KMS-11 (cell line): Measurements from ENCODE around the gene RTN4IP1.

ENCODE experiments used
- H2AFZ ChIP-seq: fragments of 200-600 bp; sonication (generic); 2 replicates; pipeline ENCODE4 v1.6.1; 2016; ENCODE audit warnings: antibody characterized with exemption, mixed run types, low read depth
- H3K27ac ChIP-seq: fragments of 200-600 bp; sonication (generic); 2 replicates; pipeline ENCODE4 v1.6.1; 2016; ENCODE audit warnings: mild to moderate bottlenecking, mixed run types
- H3K27me3 ChIP-seq: fragments of 200-600 bp; sonication (generic); 2 replicates; pipeline ENCODE4 v1.6.1; 2017; ENCODE audit warnings: mild to moderate bottlenecking, low read depth, mixed run types, moderate library complexity; ENCODE audit not compliant: insufficient read depth
- H3K36me3 ChIP-seq: fragments of 200-600 bp; sonication (generic); 2 replicates; pipeline ENCODE4 v1.6.1; 2017; ENCODE audit warnings: mild to moderate bottlenecking, mixed run types; ENCODE audit not compliant: insufficient read depth
- H3K4me1 ChIP-seq: fragments of 200-600 bp; sonication (generic); 2 replicates; pipeline ENCODE4 v1.6.1; 2016; ENCODE audit warnings: mild to moderate bottlenecking, low read depth, mixed run types; ENCODE audit not compliant: poor library complexity, severe bottlenecking
- H3K4me2 ChIP-seq: fragments of 200-600 bp; sonication (generic); 2 replicates; pipeline ENCODE4 v1.7.0; 2016; ENCODE audit warnings: mild to moderate bottlenecking, mixed run types
- H3K4me3 ChIP-seq: fragments of 200-600 bp; sonication (generic); IDR thresholded peaks from 2 replicates; pipeline ENCODE4 v1.6.1; 2017; ENCODE audit warnings: low read depth, low read length, mixed read lengths; ENCODE audit not compliant: insufficient read depth
- H3K79me2 ChIP-seq: fragments of 200-600 bp; sonication (generic); 2 replicates; pipeline ENCODE4 v1.6.1; 2016; ENCODE audit warnings: low read depth, mixed run types; ENCODE audit not compliant: insufficient read depth
- H3K9ac ChIP-seq: fragments of 200-600 bp; sonication (generic); 2 replicates; pipeline ENCODE4 v1.6.1; 2016; ENCODE audit warnings: mild to moderate bottlenecking, mixed run types
- H4K20me1 ChIP-seq: fragments of 200-600 bp; sonication (generic); 2 replicates; pipeline ENCODE4 v1.6.1; 2016; ENCODE audit warnings: mild to moderate bottlenecking, mixed run types; ENCODE audit not compliant: insufficient read depth
- TF ChIP-seq, protein P1 (sequence below): fragments of 200-600 bp; sonication (generic); conservative IDR thresholded peaks from 2 replicates; pipeline ENCODE4 v1.6.1; 2017; ENCODE audit warnings: low read depth, mild to moderate bottlenecking, antibody characterized with exemption, low read length, moderate library complexity, mixed read lengths

Gene RTN4IP1

DNA sequence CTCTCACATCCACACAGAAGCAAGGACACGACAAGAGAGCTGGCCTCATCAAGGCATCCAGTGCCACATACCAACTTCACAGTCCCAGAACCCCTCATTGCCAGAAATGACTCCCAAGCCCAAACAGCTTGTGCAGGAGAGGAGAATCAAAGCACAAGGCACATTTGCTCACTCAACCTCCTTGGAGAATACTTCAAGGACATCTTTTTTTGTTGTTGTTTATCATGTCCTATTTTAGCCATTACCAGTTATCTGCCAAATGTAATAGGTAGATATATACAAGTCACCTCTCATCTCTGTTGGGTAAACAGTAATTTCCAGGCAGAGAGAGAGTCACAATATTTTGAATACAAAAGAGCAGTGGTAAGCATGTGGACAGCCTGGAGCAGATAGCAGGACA, 47.8 kb downstream of the RTN4IP1 start:
- Histone ChIP-seq H3K4me2 (no peak overlapping the region), H3K27me3 (no peaks in the 10 kb centered on the region), H3K4me3 (no peak overlapping the region), H3K27ac (no peak overlapping the region), H3K79me2 (no peaks in the 10 kb centered on the region), H3K9ac (no peak overlapping the region), H4K20me1 (no peaks in the 10 kb centered on the region), H3K36me3 (no peaks in the 10 kb centered on the region), H2AFZ (no peak overlapping the region), H3K4me1 (no peaks in the 10 kb centered on the region)
- TF ChIP-seq, protein P1, sequence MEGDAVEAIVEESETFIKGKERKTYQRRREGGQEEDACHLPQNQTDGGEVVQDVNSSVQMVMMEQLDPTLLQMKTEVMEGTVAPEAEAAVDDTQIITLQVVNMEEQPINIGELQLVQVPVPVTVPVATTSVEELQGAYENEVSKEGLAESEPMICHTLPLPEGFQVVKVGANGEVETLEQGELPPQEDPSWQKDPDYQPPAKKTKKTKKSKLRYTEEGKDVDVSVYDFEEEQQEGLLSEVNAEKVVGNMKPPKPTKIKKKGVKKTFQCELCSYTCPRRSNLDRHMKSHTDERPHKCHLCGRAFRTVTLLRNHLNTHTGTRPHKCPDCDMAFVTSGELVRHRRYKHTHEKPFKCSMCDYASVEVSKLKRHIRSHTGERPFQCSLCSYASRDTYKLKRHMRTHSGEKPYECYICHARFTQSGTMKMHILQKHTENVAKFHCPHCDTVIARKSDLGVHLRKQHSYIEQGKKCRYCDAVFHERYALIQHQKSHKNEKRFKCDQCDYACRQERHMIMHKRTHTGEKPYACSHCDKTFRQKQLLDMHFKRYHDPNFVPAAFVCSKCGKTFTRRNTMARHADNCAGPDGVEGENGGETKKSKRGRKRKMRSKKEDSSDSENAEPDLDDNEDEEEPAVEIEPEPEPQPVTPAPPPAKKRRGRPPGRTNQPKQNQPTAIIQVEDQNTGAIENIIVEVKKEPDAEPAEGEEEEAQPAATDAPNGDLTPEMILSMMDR, result no peak

DNA sequence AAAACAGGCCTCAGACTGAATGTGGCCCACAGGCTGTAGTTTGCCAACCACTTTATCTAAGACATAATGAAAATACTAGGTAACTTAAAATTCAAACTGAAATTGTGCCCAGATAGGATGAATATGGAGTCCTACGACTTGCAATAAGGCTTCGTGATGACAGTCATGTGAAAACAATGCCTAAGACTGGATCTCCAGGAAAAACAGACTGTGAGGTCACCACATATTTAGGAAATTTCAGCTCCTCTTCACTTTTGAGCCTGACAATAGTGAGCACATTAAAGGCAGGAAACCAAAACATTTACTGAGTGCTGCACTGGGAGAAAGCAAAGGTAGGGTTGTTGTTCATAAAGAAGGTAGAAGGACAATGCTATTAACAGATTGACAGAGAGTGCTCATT, 50.0 kb downstream of the RTN4IP1 start:
- Histone ChIP-seq H3K79me2 (no peaks in the 10 kb centered on the region), H3K4me3 (no peak overlapping the region), H2AFZ (no peak overlapping the region), H3K4me1 (no peaks in the 10 kb centered on the region), H4K20me1 (no peaks in the 10 kb centered on the region), H3K27me3 (no peaks in the 10 kb centered on the region), H3K9ac (no peak overlapping the region), H3K27ac (no peak overlapping the region), H3K36me3 (no peaks in the 10 kb centered on the region), H3K4me2 (no peak overlapping the region)
- TF ChIP-seq, protein P1, result no peak

DNA sequence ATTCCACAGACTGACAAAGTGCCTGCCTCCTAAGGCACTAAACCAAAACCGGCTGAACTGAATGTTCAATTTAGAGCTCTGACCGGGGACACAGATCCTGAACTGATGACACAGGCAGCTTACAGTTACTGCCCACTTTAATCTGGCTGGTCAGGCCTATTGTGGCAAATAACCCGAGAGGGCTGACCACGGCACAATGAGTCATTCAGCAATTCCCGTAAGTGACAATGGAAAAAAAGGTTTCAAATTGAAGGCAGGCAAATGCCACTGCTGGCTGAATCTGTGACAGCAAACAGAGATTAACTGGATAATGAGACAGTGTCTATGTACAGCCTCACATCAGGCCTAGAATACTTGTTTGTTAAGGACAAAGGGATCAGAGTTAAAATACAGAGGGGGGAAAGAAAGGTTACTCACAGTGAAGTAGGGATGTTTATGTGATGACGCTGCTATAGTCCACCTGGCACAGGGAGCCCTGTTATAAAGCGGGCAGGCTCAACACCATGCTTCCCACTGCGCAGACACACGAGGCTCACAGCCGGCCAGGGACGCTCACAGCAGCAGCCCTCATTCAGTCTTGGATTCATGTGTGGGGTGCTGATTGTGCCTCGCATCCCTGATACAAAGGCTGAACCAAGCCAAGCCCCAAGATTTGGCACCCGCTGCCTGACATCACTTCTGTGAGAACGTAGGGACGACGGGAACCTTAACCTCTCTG, 54.4 kb downstream of the RTN4IP1 start:
- no peaks in the 10 kb centered on the region for H3K27me3 ChIP-seq
- H3K4me2 ChIP-seq, result no peak overlapping the region
- no peaks in the 10 kb centered on the region for H3K4me1 ChIP-seq
- no peaks in the 10 kb centered on the region for H3K36me3 ChIP-seq
- H3K9ac ChIP-seq, result no peak overlapping the region
- no peak overlapping the region for H3K27ac ChIP-seq
- TF ChIP-seq, protein P1, result no peak
- no peaks in the 10 kb centered on the region for H3K79me2 ChIP-seq
- H3K4me3 ChIP-seq, result no peak overlapping the region
- H4K20me1 ChIP-seq, result no peaks in the 10 kb centered on the region
- no peak overlapping the region for H2AFZ ChIP-seq

DNA sequence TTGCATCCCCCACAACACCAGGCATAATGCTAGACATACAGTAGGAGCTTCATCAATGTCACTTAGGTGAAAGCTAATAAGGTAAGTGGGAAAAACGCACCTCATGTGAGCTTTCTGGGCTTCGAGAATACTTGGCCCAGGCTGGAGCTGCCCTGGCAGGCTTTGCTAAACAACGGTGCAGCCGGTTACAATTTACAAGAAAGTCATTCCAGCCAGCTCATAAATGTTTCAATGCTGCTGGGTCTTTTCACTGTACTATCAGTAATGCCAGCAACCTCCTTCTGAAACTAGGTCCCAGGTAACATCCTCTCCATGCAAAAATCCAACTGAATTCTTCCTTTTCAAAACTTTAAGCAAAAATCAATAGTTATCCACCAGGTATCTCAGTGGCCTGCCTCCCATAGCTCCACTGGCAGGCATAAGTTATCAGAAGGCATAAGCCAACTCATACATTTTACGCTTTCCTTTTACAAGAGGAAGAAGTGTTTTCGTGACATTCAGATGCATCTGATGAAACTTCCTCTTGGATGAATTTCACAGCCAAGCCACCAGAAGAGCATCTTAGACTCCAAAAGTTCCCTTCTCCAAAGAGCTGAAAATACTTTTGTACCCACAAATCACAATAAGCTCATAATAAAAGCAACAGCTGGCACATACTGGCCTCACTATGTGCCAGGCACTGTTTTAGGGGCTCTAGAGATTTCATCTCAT, 56.3 kb downstream of the RTN4IP1 start:
- Histone ChIP-seq H3K27me3 (no peaks in the 10 kb centered on the region), H3K27ac (no peak overlapping the region), H3K4me2 (no peak overlapping the region), H3K36me3 (no peaks in the 10 kb centered on the region), H3K4me1 (no peaks in the 10 kb centered on the region), H4K20me1 (no peaks in the 10 kb centered on the region), H3K4me3 (no peak overlapping the region), H2AFZ (no peak overlapping the region), H3K9ac (no peak overlapping the region), H3K79me2 (no peaks in the 10 kb centered on the region)
- TF ChIP-seq, protein P1, result no peak
